Hepatocyte (in vitro differentiated cells): Measurements from ENCODE around the gene DCC. TPM values are rescaled to one million over a fixed set of nuclear protein-coding genes. Genes with fewer than 3 reads are reported as not detected.
A peak's percentile ranks its signal among the peaks of the same experiment; 100 is the strongest.

Source experiments
- DNase-seq: peaks from one replicate; pipeline ENCODE4 v3.0.0-alpha.2; 2016; ENCODE audit warnings: low spot score
- H2AFZ ChIP-seq: fragments of 200-600 bp; sonication (generic); 2 replicates; pipeline ENCODE4 v1.6.0; 2016; ENCODE audit warnings: antibody characterized with exemption, mild to moderate bottlenecking
- H3K27ac ChIP-seq: fragments of 200-600 bp; sonication (generic); 2 replicates; pipeline ENCODE4 v1.5.1; 2016; ENCODE audit warnings: mild to moderate bottlenecking
- H3K27me3 ChIP-seq: fragments of 200-600 bp; sonication (generic); 2 replicates; pipeline ENCODE4 v1.6.1; 2016
- H3K36me3 ChIP-seq: fragments of 200-600 bp; sonication (generic); replicated peaks from 2 replicates; pipeline ENCODE4 v1.5.1; 2016; ENCODE audit warnings: low read depth; ENCODE audit not compliant: insufficient read depth
- H3K4me1 ChIP-seq: fragments of 200-600 bp; sonication (generic); 2 replicates; pipeline ENCODE4 v1.5.1; 2016; ENCODE audit warnings: mild to moderate bottlenecking, moderate library complexity; ENCODE audit not compliant: insufficient read depth
- H3K4me2 ChIP-seq: fragments of 200-600 bp; sonication (generic); 2 replicates; pipeline ENCODE4 v1.6.0; 2016
- H3K4me3 ChIP-seq: fragments of 200-600 bp; sonication (generic); 2 replicates; pipeline ENCODE4 v1.5.1; 2016; ENCODE audit warnings: mild to moderate bottlenecking
- H3K79me2 ChIP-seq: fragments of 200-600 bp; sonication (generic); 2 replicates; pipeline ENCODE4 v1.6.0; 2017; ENCODE audit warnings: mild to moderate bottlenecking
- H3K9me2 ChIP-seq: fragments of 200-600 bp; sonication (generic); replicated peaks from 2 replicates; pipeline ENCODE4 v1.6.0; 2017; ENCODE audit warnings: mild to moderate bottlenecking; ENCODE audit not compliant: insufficient read depth
- H3K9me3 ChIP-seq: fragments of 200-600 bp; sonication (generic); 2 replicates; pipeline ENCODE4 v1.5.1; 2016; ENCODE audit warnings: low read depth, mild to moderate bottlenecking
- H4K20me1 ChIP-seq: fragments of 200-600 bp; sonication (generic); 2 replicates; pipeline ENCODE4 v1.6.0; 2016; ENCODE audit warnings: mild to moderate bottlenecking; ENCODE audit not compliant: insufficient read depth, poor library complexity, severe bottlenecking
- CTCF ChIP-seq: fragments of 200-600 bp; sonication (generic); IDR thresholded peaks from 2 replicates; pipeline ENCODE4 v1.5.1; 2016; ENCODE audit warnings: antibody characterized with exemption, mild to moderate bottlenecking; ENCODE audit not compliant: poor library complexity
- EZH2 ChIP-seq: fragments of 200-600 bp; sonication (generic); IDR thresholded peaks from 2 replicates; pipeline ENCODE4 v1.6.1; 2016; ENCODE audit warnings: antibody characterized with exemption, mild to moderate bottlenecking, borderline replicate concordance
- EZH2phosphoT487 ChIP-seq: fragments of 200-600 bp; sonication (generic); IDR thresholded peaks from one replicate; pipeline ENCODE4 v1.6.1; 2018; ENCODE audit warnings: antibody characterized with exemption, mild to moderate bottlenecking, low read depth, moderate library complexity; ENCODE audit not compliant: unreplicated experiment, severe bottlenecking
- WGBS: methylation state at CpG from one replicate; pipeline ENCODE4 v1.1.6; 2016; ENCODE audit warnings: low lambda C conversion rate; ENCODE audit errors: missing lambda C conversion rate; 5-methylcytosine and 5-hydroxymethylcytosine counted together
- polyA plus RNA-seq: library from polyadenylated mRNA; unstranded; fragments of >200 nt; fragmentation: Nextera tagmentation; extraction: Ambion mirVana; gene quantifications from 2 replicates; pipeline ENCODE4 v1.2.1, GENCODE V29; 2016
- total RNA-seq: library from RNA; depleted of rRNA; stranded (reverse); fragments of >200 nt; gene quantifications from 2 replicates; pipeline ENCODE4 v1.2.3, GENCODE V29; 2014

Gene DCC
- total and polyA plus RNA-seq, 2 experiments from 2014 or later = 1.0 to 3.5 TPM

- Histone ChIP-seq H3K9me3 (no peaks in the 10 kb centered on the region), H3K9me2 (no peaks in the 10 kb centered on the region), H4K20me1 (no peaks in the 10 kb centered on the region), H2AFZ (no peak overlapping the region), H3K4me3 (no peak overlapping the region), H3K36me3 (no peaks in the 10 kb centered on the region), H3K4me2 (no peak overlapping the region), H3K4me1 (no peaks in the 10 kb centered on the region), H3K27me3 (no peaks in the 10 kb centered on the region), H3K27ac (no peak overlapping the region), H3K79me2 (no peaks in the 10 kb centered on the region)
- no peak for DNase-seq
- TF ChIP-seq CTCF = no peak
- TF ChIP-seq EZH2 = no peak
- TF ChIP-seq EZH2phosphoT487 = no peak
- 69% methylated on average over 1 of the region's 1 CpG for WGBS
Measured at GRCh38 chr18:52991246-52991645, 651.2 kb downstream of the DCC start.

DNA sequence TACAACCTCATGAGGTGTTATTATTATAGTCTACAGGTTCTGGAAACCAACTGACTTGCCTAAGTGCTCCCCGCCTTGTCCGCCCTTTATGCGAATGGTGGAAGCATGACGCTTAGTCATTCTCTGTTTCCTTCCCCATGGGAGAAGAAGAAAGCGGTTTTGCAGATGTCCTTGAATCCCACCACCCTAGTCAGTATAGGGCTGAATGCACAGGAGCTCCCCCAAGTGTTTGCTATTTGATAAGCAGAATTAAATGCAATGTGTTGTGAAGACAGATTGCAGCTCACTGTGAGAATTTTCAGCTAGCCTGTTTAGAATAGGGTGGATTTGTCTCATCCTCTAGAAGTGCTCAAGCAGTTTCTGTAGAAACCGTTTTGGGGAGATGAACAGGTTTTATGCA lies 652.0 kb downstream of the DCC start:
- no peak overlapping the region for H3K27ac ChIP-seq
- H4K20me1 ChIP-seq = no peaks in the 10 kb centered on the region
- no peak overlapping the region for H2AFZ ChIP-seq
- TF ChIP-seq CTCF (peak; percentile 23), EZH2phosphoT487 (no peak), EZH2 (no peak)
- peak; percentile 4 for DNase-seq
- H3K9me2 ChIP-seq = no peaks in the 10 kb centered on the region
- H3K36me3 ChIP-seq = no peaks in the 10 kb centered on the region
- H3K9me3 ChIP-seq = no peaks in the 10 kb centered on the region
- 70% methylated on average over 6 of the region's 6 CpGs for WGBS
- H3K27me3 ChIP-seq = no peaks in the 10 kb centered on the region
- H3K4me1 ChIP-seq = no peaks in the 10 kb centered on the region
- no peaks in the 10 kb centered on the region for H3K79me2 ChIP-seq
- no peak overlapping the region for H3K4me2 ChIP-seq
- no peak overlapping the region for H3K4me3 ChIP-seq

DNA sequence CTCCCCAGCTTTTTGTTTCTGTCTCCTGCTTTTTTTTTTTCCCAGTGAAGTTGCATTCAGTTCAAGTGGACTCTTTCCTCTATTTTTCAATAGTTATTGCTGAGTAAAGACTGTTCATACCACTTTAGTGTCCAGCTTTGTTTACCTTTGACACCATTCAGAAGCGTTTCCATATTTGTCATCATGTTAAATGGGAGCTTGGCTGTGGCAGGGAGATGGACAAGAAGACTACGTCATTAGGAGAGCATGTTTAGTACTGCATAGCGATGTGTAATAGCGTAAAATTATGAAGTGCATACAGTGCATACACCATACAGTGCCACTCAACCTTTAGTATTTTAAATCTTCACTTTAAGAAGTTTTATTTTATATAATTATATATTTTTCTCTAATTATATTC lies 655.9 kb downstream of the DCC start:
- no peak overlapping the region for H2AFZ ChIP-seq
- TF ChIP-seq EZH2 = no peak
- no peak for TF ChIP-seq EZH2phosphoT487
- TF ChIP-seq CTCF = no peak
- 80% methylated on average over 4 of the region's 4 CpGs for WGBS

GRCh38 chr18:52999633-53000032 lies 659.6 kb downstream of the DCC start:
- no peak overlapping the region for H3K4me2 ChIP-seq
- no peaks in the 10 kb centered on the region for H3K9me3 ChIP-seq
- DNase-seq = no peak
- H3K79me2 ChIP-seq = no peaks in the 10 kb centered on the region
- H4K20me1 ChIP-seq = no peaks in the 10 kb centered on the region
- no peak overlapping the region for H3K27ac ChIP-seq
- no peaks in the 10 kb centered on the region for H3K9me2 ChIP-seq
- TF ChIP-seq CTCF (no peak), EZH2 (no peak), EZH2phosphoT487 (no peak)
- H2AFZ ChIP-seq = no peak overlapping the region
- H3K27me3 ChIP-seq = no peaks in the 10 kb centered on the region
- H3K4me3 ChIP-seq = no peak overlapping the region
- 94% methylated on average over 2 of the region's 2 CpGs for WGBS
- H3K4me1 ChIP-seq = no peaks in the 10 kb centered on the region
- H3K36me3 ChIP-seq = no peaks in the 10 kb centered on the region

More for the DNA sequence above, 655.9 kb downstream of the DCC start:
- no peak overlapping the region for H3K4me2 ChIP-seq
- no peaks in the 10 kb centered on the region for H3K27me3 ChIP-seq
- H4K20me1 ChIP-seq = no peaks in the 10 kb centered on the region
- no peaks in the 10 kb centered on the region for H3K9me2 ChIP-seq
- no peaks in the 10 kb centered on the region for H3K9me3 ChIP-seq
- H3K79me2 ChIP-seq = no peaks in the 10 kb centered on the region
- no peaks in the 10 kb centered on the region for H3K4me1 ChIP-seq
- no peak overlapping the region for H3K27ac ChIP-seq
- H3K36me3 ChIP-seq = no peaks in the 10 kb centered on the region
- DNase-seq = no peak
- no peak overlapping the region for H3K4me3 ChIP-seq
